NCI-H345 treated with DMSO at 0.1 percent for 48 hours (cell line): Measurements from ENCODE around the gene OR5V1.
"Not testable (repeated sequence)": the region's sequence is repeated elsewhere in the genome, so short reads cannot be mapped to it uniquely, and the experiment has no call there.

ENCODE experiments used
- DNase-seq: peaks from one replicate; lab custom pipeline; 2025; ENCODE audit not compliant: unreplicated experiment; lab: John Stamatoyannopoulos, UW

Gene OR5V1

DNA sequence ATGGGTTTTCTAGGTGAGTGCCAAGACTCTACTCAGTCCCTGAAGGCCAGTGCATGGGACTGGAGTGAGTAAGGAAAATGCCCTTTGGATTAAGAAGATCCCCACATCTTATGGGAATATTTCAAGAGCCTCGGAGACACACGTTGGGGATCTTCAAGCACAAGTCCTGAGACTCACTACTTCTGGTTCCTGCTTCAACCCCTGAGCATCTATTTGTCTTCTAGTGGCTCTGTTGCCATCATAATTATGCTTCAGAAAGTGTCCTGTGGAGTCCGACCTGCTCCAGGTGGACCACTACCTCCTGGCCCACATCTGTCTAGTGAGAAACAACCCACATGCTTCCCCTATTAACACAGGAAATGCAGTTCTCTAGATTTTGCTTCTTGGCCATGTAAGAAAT is at the start of gene OR5V1:
TSS of gene OR5V1 (minus strand) at position 101 of the 400 bp plus-strand sequence. CDS start 12,670 bp downstream, outside the sequence.
- DNase-seq = no peak

DNA sequence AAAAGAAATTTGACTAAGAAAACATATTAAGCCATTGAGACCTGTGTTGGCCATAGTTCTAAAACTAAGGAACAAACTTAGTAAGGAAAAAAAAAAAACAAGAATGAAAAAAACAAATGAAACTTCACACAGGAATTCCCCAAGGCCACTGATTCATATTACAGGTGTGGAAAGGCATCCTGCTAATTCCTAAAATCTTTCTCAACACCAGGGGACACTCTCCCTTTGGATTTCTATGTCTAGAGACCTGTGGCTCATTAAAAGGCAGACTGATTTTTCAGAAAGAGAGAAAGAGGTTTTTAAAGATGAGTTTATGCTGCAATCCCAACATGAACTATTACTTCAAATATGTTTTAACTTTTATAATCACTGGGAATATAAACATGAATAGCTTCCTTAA is 45.9 kb upstream of the OR5V1 start, which contains the start of gene OR12D1:
TSS of gene OR12D1 (plus strand) at position 341 of the 400 bp plus-strand sequence.
- no peak for DNase-seq

DNA sequence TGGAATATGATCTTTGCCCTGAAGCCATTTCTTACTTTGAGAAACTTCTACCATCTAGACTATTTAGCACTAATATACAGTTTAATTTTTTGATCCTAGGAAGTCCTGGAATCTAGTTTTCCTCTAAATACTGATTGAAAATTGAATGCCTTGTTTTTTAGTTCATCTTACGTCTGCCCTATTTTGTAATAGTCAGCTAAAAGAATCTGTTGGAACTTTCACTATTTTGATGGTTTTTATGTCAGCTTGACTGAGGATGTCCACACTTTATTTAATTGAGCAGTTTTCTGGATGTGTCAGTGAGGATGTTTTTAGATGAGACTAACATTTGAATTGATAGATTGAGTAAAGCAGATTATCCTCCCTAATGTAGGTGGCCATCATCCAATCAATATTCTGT is 35.1 kb upstream of the OR5V1 start:
- no peak for DNase-seq

DNA sequence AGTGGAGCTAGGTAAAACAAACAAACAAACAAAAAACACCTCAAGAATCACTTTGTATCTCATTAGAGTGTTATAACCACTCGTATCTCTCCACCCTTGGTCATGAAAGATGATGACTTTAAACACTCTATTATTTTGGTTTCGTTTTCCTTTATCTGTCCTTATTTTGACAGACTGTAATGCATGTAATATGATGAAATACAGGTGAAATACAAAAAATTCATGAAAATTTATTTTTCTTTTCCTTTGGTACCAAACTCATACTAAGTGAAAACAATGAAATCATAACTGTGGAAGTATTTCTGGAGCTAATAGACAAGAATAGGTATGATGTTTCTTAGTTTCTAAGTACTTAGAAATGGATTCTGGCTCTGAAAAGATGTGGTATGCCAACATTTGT is 30.9 kb upstream of the OR5V1 start:
- DNase-seq = no peak

DNA sequence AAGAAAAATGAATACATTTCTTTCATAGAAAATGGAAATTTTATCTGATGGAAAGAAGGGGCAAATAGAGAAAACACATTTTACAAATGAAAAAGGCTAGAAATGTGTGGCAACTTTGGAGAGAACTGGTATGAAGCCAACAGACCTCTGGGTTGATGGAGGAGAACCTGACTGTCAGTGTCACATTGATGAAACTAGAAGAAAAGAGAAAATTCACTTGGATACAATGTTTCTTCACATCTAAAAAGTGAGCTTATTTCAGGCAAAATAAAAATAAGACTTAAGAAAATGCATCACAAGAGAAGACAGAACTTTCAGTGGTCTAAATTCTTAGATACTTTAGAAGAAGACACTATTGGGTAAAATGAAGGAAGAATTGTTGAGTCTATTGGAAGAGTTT is 26.7 kb upstream of the OR5V1 start, which contains the start of gene OR12D2:
TSS of gene OR12D2 (plus strand) at position 301 of the 400 bp plus-strand sequence. CDS start 1,069 bp downstream, outside the sequence.
- DNase-seq = no peak

DNA sequence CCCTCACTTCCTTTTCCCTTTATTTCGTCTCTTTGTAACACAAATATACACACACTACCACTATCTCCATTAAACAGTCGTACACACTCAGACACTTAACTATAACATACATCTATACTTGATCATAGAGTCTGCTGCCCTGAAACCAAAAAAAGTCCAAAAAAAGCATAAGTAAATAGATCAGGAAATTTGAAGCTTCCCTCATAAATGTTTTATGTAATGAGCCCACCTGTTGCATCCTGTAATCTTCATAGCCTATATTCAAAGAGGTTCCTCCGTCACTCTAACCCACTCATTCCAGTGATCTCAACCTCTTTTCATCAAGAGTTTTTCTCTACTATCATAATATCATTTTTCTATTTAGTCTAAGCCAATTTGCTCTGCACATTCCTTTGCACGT is 19.9 kb upstream of the OR5V1 start:
- no peak for DNase-seq

DNA sequence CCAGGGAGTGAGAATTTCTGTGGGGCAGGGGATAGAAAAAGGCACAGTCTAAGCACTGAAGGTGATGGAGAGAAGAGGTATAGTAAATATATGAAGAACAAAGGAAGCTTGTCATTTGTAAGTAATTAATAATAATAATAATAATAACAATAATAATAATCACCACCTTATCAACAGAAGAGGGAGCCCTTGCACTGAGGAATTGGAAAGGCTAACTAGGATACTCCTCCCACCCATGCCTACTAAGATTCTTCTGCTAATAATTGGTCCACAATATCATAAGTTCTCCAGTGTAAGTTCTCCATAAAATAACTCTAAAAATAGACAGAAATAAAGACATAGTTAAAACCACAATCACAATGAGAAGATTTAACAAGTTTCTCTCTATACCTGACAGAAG is 7.3 kb upstream of the OR5V1 start:
- no peak for DNase-seq

DNA sequence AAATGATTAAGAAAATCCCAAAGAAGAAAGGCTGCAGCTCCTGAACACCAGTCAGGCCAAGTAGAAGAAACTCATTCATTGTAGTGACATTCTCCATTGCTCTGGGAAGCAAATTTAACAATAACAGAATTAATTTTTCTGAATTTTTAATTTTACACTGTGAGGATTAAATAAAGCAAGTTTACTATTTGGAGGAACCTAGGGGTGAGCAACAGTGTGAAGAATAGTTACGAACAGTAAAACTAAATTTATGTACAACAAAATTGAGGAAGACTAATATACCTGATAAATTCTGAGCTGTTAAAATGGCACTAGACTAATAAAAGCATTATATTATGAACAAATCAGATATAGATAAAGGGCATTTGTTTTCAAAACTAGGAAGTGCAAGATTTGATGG is 6.5 kb upstream of the OR5V1 start, which contains the start of gene OR12D3:
TSS of gene OR12D3 (minus strand) at position 101 of the 400 bp plus-strand sequence. CDS start at position 97, 4 bp downstream.
- no peak for DNase-seq

DNA sequence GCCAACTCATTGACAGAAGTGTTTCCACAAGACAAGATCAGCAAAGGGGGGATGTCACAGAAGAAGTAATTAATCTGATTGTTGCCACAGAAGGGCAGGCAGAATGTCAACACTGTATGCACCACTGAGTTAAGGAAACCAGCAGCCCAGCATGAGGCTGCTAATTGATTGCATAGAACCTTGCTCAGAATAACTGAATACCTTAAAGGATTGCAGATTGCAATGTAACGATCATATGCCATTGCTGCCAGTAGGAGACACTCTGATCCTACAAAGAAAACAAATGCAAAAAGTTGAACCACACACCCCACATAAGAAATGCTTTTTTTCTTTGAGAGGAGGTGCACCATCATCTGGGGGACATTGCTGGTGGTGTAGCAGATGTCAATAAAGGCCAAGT is 13.1 kb downstream of the OR5V1 start:
- no peak for DNase-seq

DNA sequence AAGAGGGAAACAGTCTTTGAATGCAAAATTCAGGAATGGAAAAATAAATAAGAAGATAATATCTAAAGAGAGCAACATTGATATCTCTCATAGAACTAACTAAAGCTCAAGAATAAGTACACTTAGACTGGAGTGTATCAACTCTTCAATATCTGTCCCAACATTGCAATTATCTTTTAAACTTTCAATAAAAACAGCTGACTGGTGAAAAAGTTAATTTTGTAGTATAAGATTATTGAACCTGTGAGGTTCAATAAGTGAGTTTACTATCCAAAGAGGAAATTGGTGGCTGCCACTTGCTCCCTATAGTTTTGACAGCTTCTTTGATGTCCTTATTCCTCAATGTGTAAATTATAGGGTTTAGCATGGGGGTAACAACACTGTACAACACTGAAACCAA is 13.7 kb downstream of the OR5V1 start:
- DNase-seq = no peak

DNA sequence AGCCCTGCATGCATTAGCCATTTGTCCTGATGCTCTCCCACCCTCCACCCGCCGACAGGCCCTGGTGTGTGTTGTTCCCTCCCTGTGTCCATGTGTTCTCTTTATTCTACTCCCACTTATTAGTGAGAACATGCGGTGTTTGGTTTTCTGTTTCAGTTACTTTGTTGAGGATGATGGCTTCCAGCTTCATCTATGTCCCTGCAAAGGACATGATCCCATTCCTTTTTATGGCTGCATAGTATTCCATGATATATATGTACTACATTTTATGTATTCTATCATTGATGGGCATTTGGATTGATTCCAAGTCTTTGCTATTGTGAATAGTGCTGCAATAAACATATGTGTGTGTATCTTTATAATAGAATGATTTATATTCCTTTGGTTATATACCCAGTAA is 19.3 kb downstream of the OR5V1 start:
- not testable (repeated sequence) for DNase-seq

DNA sequence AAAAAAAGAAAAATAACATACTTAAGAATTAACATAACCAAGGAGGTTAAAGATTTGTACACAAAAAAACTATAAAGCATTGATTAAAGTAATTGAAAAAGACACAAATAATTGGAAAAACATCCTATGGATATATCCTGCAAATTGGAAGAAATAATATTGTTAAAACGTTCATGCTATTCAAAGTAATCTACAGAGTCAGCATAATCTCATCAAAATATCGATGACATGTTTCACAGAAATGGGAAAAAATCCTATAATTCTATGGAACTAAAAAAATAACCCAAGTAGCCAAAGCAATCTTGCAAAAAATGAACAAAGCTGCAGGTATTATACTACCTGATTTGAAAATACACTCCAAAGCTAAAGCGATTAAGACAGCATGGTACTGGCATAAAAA is 23.3 kb downstream of the OR5V1 start:
- DNase-seq = no peak

DNA sequence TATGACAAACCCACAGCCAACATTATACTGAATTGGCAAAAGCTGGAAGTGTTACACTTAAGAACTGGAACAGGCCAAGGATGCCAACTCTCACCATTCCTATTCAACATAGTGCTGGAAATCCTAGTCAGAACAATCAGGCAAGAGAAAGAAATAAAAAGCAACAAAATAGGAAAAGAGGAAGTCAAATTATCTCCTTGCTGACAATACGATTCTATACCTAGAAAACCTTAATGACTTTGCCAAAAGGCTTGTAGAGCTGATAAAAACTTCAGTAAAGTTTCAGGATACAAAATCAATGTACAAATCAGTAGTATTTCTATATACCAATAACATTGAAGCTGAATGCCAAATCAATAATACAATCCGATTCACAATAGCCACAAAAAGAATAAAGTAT is 32.4 kb downstream of the OR5V1 start:
- no peak for DNase-seq

DNA sequence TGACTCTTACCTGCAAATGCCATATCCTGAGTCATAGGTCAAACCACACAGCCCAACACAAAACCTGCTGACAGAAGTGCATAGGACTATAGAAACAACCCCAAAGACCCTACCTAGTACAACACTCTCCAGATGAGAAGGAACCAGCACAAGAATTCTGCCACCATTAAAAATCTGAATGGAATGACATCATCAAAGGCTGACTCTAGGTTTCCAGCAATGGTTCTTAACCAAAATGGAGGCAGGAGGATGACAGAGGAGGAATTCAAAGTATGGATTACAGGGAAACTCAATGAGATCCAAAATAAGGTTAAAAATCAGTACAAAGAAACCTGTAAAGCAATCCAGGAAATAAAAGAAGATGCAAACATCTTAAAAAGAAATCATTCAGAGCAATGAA is 36.0 kb downstream of the OR5V1 start:
- no peak for DNase-seq

DNA sequence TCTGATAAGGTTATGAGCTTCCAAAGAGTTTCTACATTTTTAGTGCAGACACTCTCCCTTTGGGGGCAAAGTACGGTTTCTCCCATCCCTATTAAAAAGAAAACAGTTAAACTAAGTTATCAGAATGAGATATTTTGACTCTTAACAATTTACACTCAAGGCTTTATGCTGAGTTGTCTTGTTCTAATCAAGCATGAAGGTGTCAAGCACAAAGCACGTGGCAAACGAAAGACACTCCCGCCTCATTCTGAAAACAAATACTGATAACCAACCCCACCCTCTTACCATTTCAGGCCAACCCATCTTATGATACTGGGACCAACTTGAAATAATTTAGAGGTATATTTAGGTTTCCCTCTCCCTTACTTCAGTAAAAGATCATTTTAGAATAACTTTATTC is 42.9 kb downstream of the OR5V1 start:
- no peak for DNase-seq

DNA sequence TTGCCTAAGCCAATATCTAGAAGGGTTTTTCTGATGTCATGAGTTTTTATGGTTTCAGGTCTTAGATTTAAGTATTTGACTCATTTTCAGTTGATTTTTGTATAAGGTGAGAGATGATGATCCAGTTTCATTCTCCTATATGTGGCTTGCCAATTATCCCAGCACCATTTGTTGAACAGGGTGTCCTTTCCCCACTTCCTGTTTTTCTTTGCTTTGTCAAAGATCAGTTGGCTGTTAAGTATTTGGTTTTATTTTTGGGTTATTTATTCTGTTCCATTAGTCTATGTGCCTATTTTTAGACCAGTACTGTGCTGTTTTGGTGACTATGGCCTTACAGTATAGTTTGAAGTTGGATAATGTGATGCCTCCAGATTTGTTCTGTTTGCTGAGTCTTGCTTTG is 45.3 kb downstream of the OR5V1 start:
- DNase-seq = not testable (repeated sequence)

DNA sequence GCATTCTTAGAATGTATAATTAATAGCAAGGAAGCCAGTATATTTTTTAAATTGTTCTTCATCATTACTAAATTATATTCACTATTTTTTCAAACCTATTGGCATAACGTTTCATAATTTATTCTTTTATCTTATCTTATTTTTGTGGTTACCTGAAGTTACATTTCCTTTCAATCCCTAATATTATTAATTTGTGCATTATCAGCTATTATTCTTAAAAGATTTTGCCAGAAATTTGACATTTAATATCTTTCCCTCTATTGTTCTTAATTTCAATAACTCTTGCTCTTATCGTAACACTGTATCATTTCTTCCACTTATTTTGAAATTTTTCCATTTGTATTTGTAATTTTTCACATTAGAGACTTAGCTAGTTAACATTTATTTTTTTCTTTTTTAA is 48.7 kb downstream of the OR5V1 start:
- no peak for DNase-seq
